HepG2 (cell line): ENCODE results near the gene DPH7. TPM values are rescaled to one million over a fixed set of nuclear protein-coding genes. Genes with fewer than 3 reads are reported as not detected.

Source experiments
- ARID3A ChIP-seq: IDR thresholded peaks from 2 replicates; pipeline ENCODE4 v1.6.1; 2012; ENCODE audit warnings: low read depth, low read length, improper control_type of control experiment
- ATF6 ChIP-seq: sonication (generic); formaldehyde crosslinking; conservative IDR thresholded peaks from 2 replicates; pipeline ENCODE4 v1.4.0; 2020; ENCODE audit warnings: missing genetic modification reagents
- BATF2 ChIP-seq: sonication (generic); formaldehyde crosslinking; IDR thresholded peaks from 2 replicates; pipeline ENCODE4 v1.8.0; 2022; ENCODE audit warnings: mild to moderate bottlenecking, missing genetic modification reagents, moderate library complexity
- FOXP1 ChIP-seq, 2 experiments: fragments of 450-650 bp in 1 of 2; IDR thresholded peaks; 2 replicates each; pipeline ENCODE4 v1.6.1; 2017 to 2018; ENCODE audit warnings: antibody characterized with exemption in 1 of 2
- FOXP4 ChIP-seq: sonication (generic); formaldehyde crosslinking; IDR thresholded peaks from 2 replicates; pipeline ENCODE4 v1.4.0; 2020; ENCODE audit warnings: missing genetic modification reagents
- GMEB2 ChIP-seq: IDR thresholded peaks from 2 replicates; pipeline ENCODE4 v1.6.1; 2016; ENCODE audit warnings: missing biosample characterization, missing genetic modification reagents, low read depth
- SMAD3 ChIP-seq: sonication (generic); formaldehyde crosslinking; IDR thresholded peaks from 2 replicates; pipeline ENCODE4 v1.4.0; 2020; ENCODE audit warnings: missing genetic modification reagents
- SMARCC2 ChIP-seq: fragments of 450-650 bp; IDR thresholded peaks from 2 replicates; pipeline ENCODE4 v1.6.1; 2017; ENCODE audit warnings: antibody characterized with exemption, mild to moderate bottlenecking
- TRIM22 ChIP-seq: fragments of 450-650 bp; IDR thresholded peaks from 2 replicates; pipeline ENCODE4 v1.6.1; 2017
- ZBTB39 ChIP-seq: sonication (generic); formaldehyde crosslinking; IDR thresholded peaks from 2 replicates; pipeline ENCODE4 v1.5.0; 2020; ENCODE audit warnings: missing genetic modification reagents
- ZFP41 ChIP-seq: sonication (generic); formaldehyde crosslinking; IDR thresholded peaks from 2 replicates; pipeline ENCODE4 v1.4.0; 2020; ENCODE audit warnings: mild to moderate bottlenecking, missing genetic modification reagents, borderline replicate concordance
- ZNF460 ChIP-seq: sonication (generic); formaldehyde crosslinking; IDR thresholded peaks from 2 replicates; pipeline ENCODE4 v1.5.1; 2020; ENCODE audit warnings: missing genetic modification reagents, mild to moderate bottlenecking, borderline replicate concordance
- ZNF468 ChIP-seq: sonication (generic); formaldehyde crosslinking; IDR thresholded peaks from 2 replicates; pipeline ENCODE4 v1.8.0; 2022; ENCODE audit warnings: mild to moderate bottlenecking, moderate library complexity, missing genetic modification reagents
- ZNF562 ChIP-seq: sonication (generic); formaldehyde crosslinking; IDR thresholded peaks from 2 replicates; pipeline ENCODE4 v1.8.0; 2022; ENCODE audit warnings: missing genetic modification reagents, borderline replicate concordance
- ZNF740 ChIP-seq: sonication (generic); formaldehyde crosslinking; IDR thresholded peaks from 2 replicates; pipeline ENCODE4 v1.4.0; 2020; ENCODE audit warnings: missing genetic modification reagents
- polyA plus RNA-seq, 8 experiments: library from polyadenylated mRNA; depleted of rRNA in 3 of 8; stranded (reverse) in 7 of 8; unstranded in 1 of 8; fragments of >200 nt; fragmentation: Illumina TruSeq in 4 of 8; extraction: Trizol in 4 of 8; gene quantifications; 2 replicates each; pipeline versions ENCODE4 v1.2.1 to v1.2.3, GENCODE V29; 2011 to 2016; ENCODE audit warnings: low read depth in 4 of 8, missing spikeins in 1 of 8, mixed read lengths in 1 of 8; ENCODE audit not compliant: insufficient read depth in 1 of 8
- total RNA-seq, 5 experiments: library from RNA; depleted of rRNA; stranded (reverse); fragments of >200 nt; fragmentation: Illumina TruSeq; extraction: Trizol; gene quantifications; 2 replicates each; pipeline ENCODE4 v1.2.3, GENCODE V29; 2016; ENCODE audit warnings: low read depth in 1 of 5

DPH7 gene
- total and polyA plus RNA-seq, 2 of the 13 experiments (the other 11 are each of a cell fraction or from before 2014, with no cell fraction given), result 27.6 to 31.6 TPM

- peak; percentile 59; the same call in 1 of the 2 replicates for TF ChIP-seq GMEB2
- no peak; the same call in 1 of the 2 replicates for TF ChIP-seq ZNF460 (CRISPR knock-in tag)
- no peak for TF ChIP-seq ZNF468
- TF ChIP-seq SMARCC2, result no peak
- TF ChIP-seq ATF6, result 0 out of 2 replicates have a peak, but pooled peaks have one; percentile 54
- TF ChIP-seq ZNF562 (CRISPR knock-in tag), result peak; percentile 75; the same call in 1 of the 2 replicates
- TF ChIP-seq FOXP4 (CRISPR knock-in tag), result 0 out of 2 replicates have a peak, but pooled peaks have one; percentile 11
- no peak for TF ChIP-seq ZFP41 (CRISPR knock-in tag)
- TF ChIP-seq SMAD3 (CRISPR knock-in tag), result peak; percentile 56; the same call in 1 of the 2 replicates
- peak; percentile 37; the same call in 1 of the 2 replicates for TF ChIP-seq ZNF740 (CRISPR knock-in tag)
- TF ChIP-seq ARID3A, result no peak
- TF ChIP-seq FOXP1 (IDR thresholded peaks at IDR 0.05), result no peak
- no peak for TF ChIP-seq FOXP1 (CRISPR knock-in tag; IDR thresholded peaks at IDR 0.05)
- peak; percentile 68; the same call in 1 of the 2 replicates for TF ChIP-seq ZBTB39 (CRISPR knock-in tag)
- 0 out of 2 replicates have a peak, but pooled peaks have one; percentile 61 for TF ChIP-seq BATF2 (CRISPR knock-in tag)
- TF ChIP-seq TRIM22, result no peak
These were observed at the start of gene DPH7 (continued) for GRCh38 chr9:137578518-137579258.
